ENCODE measurements around the gene PLXNA3. TPM values are rescaled to one million over a fixed set of nuclear protein-coding genes. Genes with fewer than 3 reads are reported as not detected.

The PLXNA3 gene
- polyA plus RNA-seq, 1 of the 3 experiments (the other 2 are of a cell fraction): 33.2 TPM

DNA sequence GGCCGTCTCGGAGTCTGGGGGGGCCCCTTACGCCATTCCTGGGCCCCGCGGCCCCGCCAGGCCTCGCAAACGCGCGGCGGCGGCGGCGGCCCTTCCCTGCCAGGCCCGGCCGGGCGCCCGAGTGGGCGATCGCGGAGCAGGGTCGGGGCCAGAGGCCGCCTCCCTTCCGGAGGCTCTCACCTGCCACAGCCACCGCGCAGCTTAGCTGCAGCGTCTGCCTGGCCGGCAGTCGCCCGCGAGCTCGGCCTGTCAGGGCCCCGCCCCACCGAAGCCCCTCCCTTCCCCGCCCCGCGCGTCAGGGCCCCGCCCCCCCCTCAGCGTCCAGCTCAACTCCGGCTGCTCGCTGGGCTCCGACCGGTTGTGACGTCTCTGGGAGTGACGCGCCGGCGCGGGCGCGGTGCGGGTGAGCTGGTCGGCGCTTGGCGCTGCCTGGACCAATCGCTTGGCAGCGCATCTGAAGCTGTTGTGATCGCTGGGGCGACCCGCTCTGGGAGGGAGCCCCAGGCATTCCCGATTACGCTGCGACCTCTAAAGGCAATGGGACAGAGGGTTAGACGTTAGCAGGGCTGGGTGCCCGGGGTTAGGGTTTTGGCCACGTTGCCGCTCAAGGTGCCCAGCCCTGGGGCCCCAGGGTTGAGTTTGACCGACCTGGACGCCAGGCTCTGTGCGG lies 32.5 kb downstream of the PLXNA3 start, which contains the start of gene SLC10A3:
Gene SLC10A3, minus strand, starts transcription at position 216 of the 670 bp plus-strand sequence. CDS start 1,689 bp downstream, outside the sequence.
- no peaks in the 10 kb centered on the region for H3K9me2 ChIP-seq
- H3K4me1 ChIP-seq (ENCODE audit: control insufficient read depth in 1 of 2, insufficient read depth in 2 of 2, low read depth in 1 of 2, low read length in 1 of 2): peaks cover 0 to 12% of the 10 kb centered on the region in 2 experiments; a peak in 1 of 4 replicates
- H3K4me3 ChIP-seq (ENCODE audit: low read depth in 2 of 2, low read length in 1 of 2): peak within 1 kb of the TSS; percentile 61 to 66
- H3K36me3 ChIP-seq (replicated peaks in 1 of 2; ENCODE audit: control insufficient read depth in 1 of 2, insufficient read depth in 2 of 2, low read length in 1 of 2): no peaks in the 10 kb centered on the region
- WGBS (ENCODE audit: low lambda C conversion rate): 13% methylated on average over 25 of the region's 71 CpGs
- no peaks in the 10 kb centered on the region for H3K9me3 ChIP-seq
- no peaks in the 10 kb centered on the region for H4K20me1 ChIP-seq (ENCODE audit: insufficient read depth)
- POLR2A ChIA-PET: interaction anchor here (0.6 to 2.2 kb wide), 4 partner anchors 13 to 119 kb away, joined by 3 to 8 read pairs (median 4); partner anchors contain the start of genes LAGE3 and RPL10
- CTCF ChIA-PET: interaction anchor here (1.0 to 1.7 kb wide), 3 partner anchors 9 to 472 kb away, joined by 3 to 6 read pairs (median 4); no protein-coding TSS in a partner anchor
- H3F3A ChIP-seq (replicated peaks; ENCODE audit: insufficient read depth): peaks cover 2% of the 10 kb centered on the region
- H3K79me2 ChIP-seq (ENCODE audit: insufficient read depth): peaks cover 9% of the 10 kb centered on the region; the same call in 1 of the 2 replicates
- H3K9ac ChIP-seq: peak within 1 kb of the TSS; percentile 73
- peak; percentile 93 for DNase-seq
- H2AFZ ChIP-seq (ENCODE audit: low read depth): peak within 1 kb of the TSS; percentile 96
- peak within 1 kb of the TSS; percentile 74 for H3K4me2 ChIP-seq
- 0 out of 2 replicates have a peak, but pooled peaks cover 10% of the 10 kb centered on the region for H3K27me3 ChIP-seq (ENCODE audit: insufficient read depth)
- peak within 1 kb of the TSS; percentile 80 to 83 for H3K27ac ChIP-seq (ENCODE audit: low read depth in 2 of 2, low read length in 1 of 2)
- TF ChIP-seq EP300 (IDR thresholded peaks at IDR 0.05; ENCODE audit: borderline replicate concordance in 1 of 2, low read depth in 1 of 2, low read length in 1 of 2) (no peak), TCF12 (IDR thresholded peaks at IDR 0.05) (no peak), RXRA (IDR thresholded peaks at IDR 0.05; ENCODE audit: borderline replicate concordance, low read depth) (no peak), ELF1 (IDR thresholded peaks at IDR 0.05) (no peak), NFIC (IDR thresholded peaks at IDR 0.05; ENCODE audit: borderline replicate concordance) (no peak), RCOR1 (IDR thresholded peaks at IDR 0.05; ENCODE audit: low read length) (no peak), POLR2AphosphoS5 (IDR thresholded peaks at IDR 0.05; ENCODE audit: low read depth, low read length) (peak; percentile 56; the same call in 1 of the 2 replicates), NRF1 (IDR thresholded peaks at IDR 0.05; ENCODE audit: low read depth, low read length) (peak; percentile 67), ZBTB33 (IDR thresholded peaks at IDR 0.05; ENCODE audit: borderline replicate concordance, low read depth) (no peak), GATA2 (CRISPR knock-in tag; IDR thresholded peaks at IDR 0.05) (no peak), USF2 (IDR thresholded peaks at IDR 0.05; ENCODE audit: borderline replicate concordance, low read depth, low read length) (no peak), MEF2A (IDR thresholded peaks at IDR 0.05; ENCODE audit: borderline replicate concordance, low read depth) (no peak), SIN3A (IDR thresholded peaks at IDR 0.05; ENCODE audit: borderline replicate concordance, low read depth, low read length) (peak; percentile 3; the same call in 1 of the 2 replicates), GABPA (IDR thresholded peaks at IDR 0.05; ENCODE audit: low read depth) (peak; percentile 37; the same call in 1 of the 2 replicates), SMC3 (IDR thresholded peaks at IDR 0.05; ENCODE audit: low read depth, low read length) (no peak), JUND (IDR thresholded peaks at IDR 0.05) (no peak), FOSL2 (IDR thresholded peaks at IDR 0.05; ENCODE audit: borderline replicate concordance, low read depth) (no peak), FOXM1 (IDR thresholded peaks at IDR 0.05; ENCODE audit: low read depth) (no peak), TEAD4 (IDR thresholded peaks at IDR 0.05; ENCODE audit: borderline replicate concordance, insufficient read depth) (no peak), RAD21 (IDR thresholded peaks at IDR 0.05; ENCODE audit: low read length) (peak; percentile 34), YY1 (IDR thresholded peaks at IDR 0.05; ENCODE audit: low read depth) (no peak), RFX5 (IDR thresholded peaks at IDR 0.05; ENCODE audit: low read length) (no peak), MXI1 (IDR thresholded peaks at IDR 0.05; ENCODE audit: low read depth, low read length) (0 out of 2 replicates have a peak, but pooled peaks have one; percentile 13), REST (IDR thresholded peaks at IDR 0.05; ENCODE audit: low read depth, low read length) (no peak)
- TF ChIP-seq, protein P1, sequence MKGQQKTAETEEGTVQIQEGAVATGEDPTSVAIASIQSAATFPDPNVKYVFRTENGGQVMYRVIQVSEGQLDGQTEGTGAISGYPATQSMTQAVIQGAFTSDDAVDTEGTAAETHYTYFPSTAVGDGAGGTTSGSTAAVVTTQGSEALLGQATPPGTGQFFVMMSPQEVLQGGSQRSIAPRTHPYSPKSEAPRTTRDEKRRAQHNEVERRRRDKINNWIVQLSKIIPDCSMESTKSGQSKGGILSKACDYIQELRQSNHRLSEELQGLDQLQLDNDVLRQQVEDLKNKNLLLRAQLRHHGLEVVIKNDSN (IDR thresholded peaks at IDR 0.05; ENCODE audit: borderline replicate concordance, low read depth): no peak
- TF ChIP-seq, protein P2, sequence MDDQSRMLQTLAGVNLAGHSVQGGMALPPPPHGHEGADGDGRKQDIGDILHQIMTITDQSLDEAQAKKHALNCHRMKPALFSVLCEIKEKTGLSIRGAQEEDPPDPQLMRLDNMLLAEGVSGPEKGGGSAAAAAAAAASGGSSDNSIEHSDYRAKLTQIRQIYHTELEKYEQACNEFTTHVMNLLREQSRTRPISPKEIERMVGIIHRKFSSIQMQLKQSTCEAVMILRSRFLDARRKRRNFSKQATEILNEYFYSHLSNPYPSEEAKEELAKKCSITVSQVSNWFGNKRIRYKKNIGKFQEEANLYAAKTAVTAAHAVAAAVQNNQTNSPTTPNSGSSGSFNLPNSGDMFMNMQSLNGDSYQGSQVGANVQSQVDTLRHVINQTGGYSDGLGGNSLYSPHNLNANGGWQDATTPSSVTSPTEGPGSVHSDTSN (IDR thresholded peaks at IDR 0.05): peak; percentile 25; the same call in 1 of the 2 replicates

Data from SK-N-SH (cell line).